ENCODE measurements around the gene ALOX15.

The ALOX15 gene

DNA sequence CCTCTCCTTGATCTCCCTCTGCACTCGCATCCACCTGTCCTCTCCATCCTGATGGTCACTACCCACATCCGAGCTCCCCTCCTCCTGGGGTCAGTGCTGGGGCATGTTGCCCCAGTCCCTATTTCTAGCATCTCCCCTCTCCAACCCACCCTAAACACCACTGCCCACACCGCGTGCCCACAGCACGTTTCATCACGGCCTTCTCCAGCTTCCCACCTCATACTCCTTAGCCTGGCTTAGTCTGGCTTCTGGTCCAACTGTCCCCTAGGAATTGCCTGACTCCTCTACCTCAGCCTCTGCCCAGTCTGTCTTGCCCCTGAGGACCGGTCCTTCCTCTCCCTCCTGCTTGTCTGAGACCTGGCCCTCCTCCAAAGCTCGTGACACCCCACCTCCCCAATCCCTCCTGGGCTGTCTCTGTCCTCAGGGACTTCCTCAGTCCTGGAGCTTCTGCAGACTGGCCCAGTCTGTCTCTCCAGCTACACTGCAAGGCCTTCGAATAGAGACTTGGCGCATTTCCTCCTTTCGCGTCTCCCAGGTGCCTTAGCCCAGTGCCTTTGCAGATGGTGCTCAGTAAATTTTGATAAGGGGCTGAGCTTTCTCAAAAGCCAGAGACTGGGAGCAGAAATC, 4.9 kb downstream of the ALOX15 start:
- H3K9ac ChIP-seq: no peak overlapping the region
- no peaks in the 10 kb centered on the region for H3K36me3 ChIP-seq (ENCODE audit: insufficient read depth)
- TF ChIP-seq, protein P1, sequence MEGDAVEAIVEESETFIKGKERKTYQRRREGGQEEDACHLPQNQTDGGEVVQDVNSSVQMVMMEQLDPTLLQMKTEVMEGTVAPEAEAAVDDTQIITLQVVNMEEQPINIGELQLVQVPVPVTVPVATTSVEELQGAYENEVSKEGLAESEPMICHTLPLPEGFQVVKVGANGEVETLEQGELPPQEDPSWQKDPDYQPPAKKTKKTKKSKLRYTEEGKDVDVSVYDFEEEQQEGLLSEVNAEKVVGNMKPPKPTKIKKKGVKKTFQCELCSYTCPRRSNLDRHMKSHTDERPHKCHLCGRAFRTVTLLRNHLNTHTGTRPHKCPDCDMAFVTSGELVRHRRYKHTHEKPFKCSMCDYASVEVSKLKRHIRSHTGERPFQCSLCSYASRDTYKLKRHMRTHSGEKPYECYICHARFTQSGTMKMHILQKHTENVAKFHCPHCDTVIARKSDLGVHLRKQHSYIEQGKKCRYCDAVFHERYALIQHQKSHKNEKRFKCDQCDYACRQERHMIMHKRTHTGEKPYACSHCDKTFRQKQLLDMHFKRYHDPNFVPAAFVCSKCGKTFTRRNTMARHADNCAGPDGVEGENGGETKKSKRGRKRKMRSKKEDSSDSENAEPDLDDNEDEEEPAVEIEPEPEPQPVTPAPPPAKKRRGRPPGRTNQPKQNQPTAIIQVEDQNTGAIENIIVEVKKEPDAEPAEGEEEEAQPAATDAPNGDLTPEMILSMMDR (conservative IDR thresholded peaks at IDR 0.05; ENCODE audit: low read depth, low read length): no peak
- H3K4me1 ChIP-seq (ENCODE audit: low read depth, poor library complexity, severe bottlenecking): no peaks in the 10 kb centered on the region
- no peaks in the 10 kb centered on the region for H4K20me1 ChIP-seq (ENCODE audit: insufficient read depth)
- H3K27ac ChIP-seq: no peak overlapping the region
- H3K27me3 ChIP-seq (ENCODE audit: insufficient read depth, low read depth): peaks cover 2% of the 10 kb centered on the region; the same call in 1 of the 2 replicates
- H3K79me2 ChIP-seq (ENCODE audit: insufficient read depth, low read depth): no peaks in the 10 kb centered on the region
- no peak overlapping the region for H3K4me2 ChIP-seq
- no peak overlapping the region for H3K4me3 ChIP-seq (IDR thresholded peaks at IDR 0.05; ENCODE audit: insufficient read depth, low read depth, low read length)
- H2AFZ ChIP-seq (ENCODE audit: low read depth): no peak overlapping the region

DNA sequence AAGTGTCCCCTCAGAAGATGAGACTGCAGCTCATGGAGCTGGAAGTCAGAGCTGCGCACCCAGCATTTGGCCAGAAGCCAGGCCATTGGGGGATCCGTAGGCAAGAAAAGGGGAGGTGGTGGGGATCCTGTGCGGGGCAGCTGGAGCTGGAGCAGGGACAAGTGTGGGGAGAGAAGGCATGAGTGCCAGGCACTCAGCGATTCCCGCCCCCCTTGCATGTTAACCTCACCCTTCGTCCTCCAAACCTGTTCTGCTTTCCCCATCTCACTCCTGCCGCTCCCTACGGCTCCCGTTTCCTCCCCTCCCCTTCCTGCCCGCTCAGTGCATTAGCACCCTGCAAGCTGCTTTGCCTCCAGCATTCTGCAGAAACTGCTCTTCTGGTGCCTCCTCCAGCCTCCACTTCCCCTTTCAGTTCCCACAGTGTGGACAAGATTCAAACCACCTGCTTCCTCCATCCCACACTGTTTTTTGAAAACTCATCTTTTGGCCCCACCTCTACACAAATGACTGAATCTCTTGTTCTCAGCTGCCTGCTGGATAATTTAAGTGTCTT, 5.6 kb downstream of the ALOX15 start:
- H4K20me1 ChIP-seq (ENCODE audit: insufficient read depth): no peaks in the 10 kb centered on the region
- TF ChIP-seq, protein P1 (conservative IDR thresholded peaks at IDR 0.05; ENCODE audit: low read depth, low read length): no peak
- no peak overlapping the region for H2AFZ ChIP-seq (ENCODE audit: low read depth)
- H3K79me2 ChIP-seq (ENCODE audit: insufficient read depth, low read depth): no peaks in the 10 kb centered on the region
- H3K9ac ChIP-seq: no peak overlapping the region
- no peak overlapping the region for H3K27ac ChIP-seq
- no peaks in the 10 kb centered on the region for H3K36me3 ChIP-seq (ENCODE audit: insufficient read depth)
- H3K4me2 ChIP-seq: no peak overlapping the region
- H3K27me3 ChIP-seq (ENCODE audit: insufficient read depth, low read depth): peaks cover 2% of the 10 kb centered on the region; the same call in 1 of the 2 replicates
- no peak overlapping the region for H3K4me3 ChIP-seq (IDR thresholded peaks at IDR 0.05; ENCODE audit: insufficient read depth, low read depth, low read length)
- H3K4me1 ChIP-seq (ENCODE audit: low read depth, poor library complexity, severe bottlenecking): no peaks in the 10 kb centered on the region

DNA sequence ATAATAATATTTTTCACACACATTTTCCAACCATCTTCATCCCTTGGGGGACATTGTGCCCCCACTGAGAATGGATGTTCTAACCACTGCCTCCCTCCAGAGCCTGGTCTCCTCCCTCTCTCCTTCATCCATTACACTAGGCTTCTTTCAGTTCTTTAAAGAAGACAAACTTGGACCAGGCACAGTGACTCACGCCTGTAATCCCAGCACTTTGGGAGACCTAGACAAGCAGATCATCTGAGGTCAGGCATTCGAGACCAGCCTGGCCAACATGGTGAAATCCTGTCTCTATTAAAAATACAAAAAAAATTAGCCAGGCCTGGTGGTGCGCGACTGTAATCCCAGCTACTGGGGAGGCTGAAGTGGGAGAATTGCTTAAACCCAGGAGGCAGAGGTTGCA, 6.5 kb downstream of the ALOX15 start:
- H3K4me2 ChIP-seq: no peak overlapping the region
- TF ChIP-seq, protein P1 (conservative IDR thresholded peaks at IDR 0.05; ENCODE audit: low read depth, low read length): no peak

DNA sequence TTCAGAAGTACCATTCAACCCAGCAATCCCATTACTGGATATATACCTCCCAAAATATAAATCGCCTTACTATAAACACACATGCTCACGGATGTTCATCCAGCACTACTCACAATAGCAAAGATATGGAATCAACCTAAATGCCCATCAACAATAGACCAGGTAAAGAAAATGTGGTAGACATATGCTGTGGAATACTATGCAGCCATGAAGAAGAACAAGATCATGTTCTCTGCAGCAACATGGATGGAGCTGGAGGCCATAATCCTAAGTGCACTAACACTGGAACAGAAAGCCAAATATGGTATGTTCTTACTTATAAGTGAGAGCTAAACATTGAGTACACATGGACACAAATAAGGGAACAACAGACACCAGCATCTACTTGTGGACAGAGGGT, 7.8 kb downstream of the ALOX15 start:
- H3K4me1 ChIP-seq (ENCODE audit: low read depth, poor library complexity, severe bottlenecking): no peaks in the 10 kb centered on the region
- TF ChIP-seq, protein P1 (conservative IDR thresholded peaks at IDR 0.05; ENCODE audit: low read depth, low read length): no peak
- H3K36me3 ChIP-seq (ENCODE audit: insufficient read depth): no peaks in the 10 kb centered on the region
- peaks cover 2% of the 10 kb centered on the region; the same call in 1 of the 2 replicates for H3K27me3 ChIP-seq (ENCODE audit: insufficient read depth, low read depth)
- H3K4me3 ChIP-seq (IDR thresholded peaks at IDR 0.05; ENCODE audit: insufficient read depth, low read depth, low read length): no peak overlapping the region
- no peaks in the 10 kb centered on the region for H3K79me2 ChIP-seq (ENCODE audit: insufficient read depth, low read depth)
- H4K20me1 ChIP-seq (ENCODE audit: insufficient read depth): no peaks in the 10 kb centered on the region
- H2AFZ ChIP-seq (ENCODE audit: low read depth): no peak overlapping the region
- H3K9ac ChIP-seq: no peak overlapping the region
- H3K27ac ChIP-seq: no peak overlapping the region
- no peak overlapping the region for H3K4me2 ChIP-seq

More for the DNA sequence above, 6.5 kb downstream of the ALOX15 start:
- Histone ChIP-seq H3K27me3 (ENCODE audit: insufficient read depth, low read depth) (peaks cover 2% of the 10 kb centered on the region; the same call in 1 of the 2 replicates), H2AFZ (ENCODE audit: low read depth) (no peak overlapping the region), H3K79me2 (ENCODE audit: insufficient read depth, low read depth) (no peaks in the 10 kb centered on the region), H4K20me1 (ENCODE audit: insufficient read depth) (no peaks in the 10 kb centered on the region), H3K4me3 (IDR thresholded peaks at IDR 0.05; ENCODE audit: insufficient read depth, low read depth, low read length) (no peak overlapping the region), H3K4me1 (ENCODE audit: low read depth, poor library complexity, severe bottlenecking) (no peaks in the 10 kb centered on the region), H3K36me3 (ENCODE audit: insufficient read depth) (no peaks in the 10 kb centered on the region), H3K27ac (no peak overlapping the region), H3K9ac (no peak overlapping the region)

All from KMS-11 (cell line).